HG03575 (cell line): ENCODE results near the gene NELFA.
"Not testable (repeated sequence)": the region's sequence is repeated elsewhere in the genome, so short reads cannot be mapped to it uniquely, and the experiment has no call there.

Source experiments
- ATAC-seq: cut with Tn5 transposase; IDR thresholded peaks from one replicate; pipeline ENCODE4 v1.9.1; 2021; ENCODE audit not compliant: unreplicated experiment, insufficient number of reproducible peaks, low FRiP score; ENCODE audit errors: extremely low read depth

Gene NELFA

DNA sequence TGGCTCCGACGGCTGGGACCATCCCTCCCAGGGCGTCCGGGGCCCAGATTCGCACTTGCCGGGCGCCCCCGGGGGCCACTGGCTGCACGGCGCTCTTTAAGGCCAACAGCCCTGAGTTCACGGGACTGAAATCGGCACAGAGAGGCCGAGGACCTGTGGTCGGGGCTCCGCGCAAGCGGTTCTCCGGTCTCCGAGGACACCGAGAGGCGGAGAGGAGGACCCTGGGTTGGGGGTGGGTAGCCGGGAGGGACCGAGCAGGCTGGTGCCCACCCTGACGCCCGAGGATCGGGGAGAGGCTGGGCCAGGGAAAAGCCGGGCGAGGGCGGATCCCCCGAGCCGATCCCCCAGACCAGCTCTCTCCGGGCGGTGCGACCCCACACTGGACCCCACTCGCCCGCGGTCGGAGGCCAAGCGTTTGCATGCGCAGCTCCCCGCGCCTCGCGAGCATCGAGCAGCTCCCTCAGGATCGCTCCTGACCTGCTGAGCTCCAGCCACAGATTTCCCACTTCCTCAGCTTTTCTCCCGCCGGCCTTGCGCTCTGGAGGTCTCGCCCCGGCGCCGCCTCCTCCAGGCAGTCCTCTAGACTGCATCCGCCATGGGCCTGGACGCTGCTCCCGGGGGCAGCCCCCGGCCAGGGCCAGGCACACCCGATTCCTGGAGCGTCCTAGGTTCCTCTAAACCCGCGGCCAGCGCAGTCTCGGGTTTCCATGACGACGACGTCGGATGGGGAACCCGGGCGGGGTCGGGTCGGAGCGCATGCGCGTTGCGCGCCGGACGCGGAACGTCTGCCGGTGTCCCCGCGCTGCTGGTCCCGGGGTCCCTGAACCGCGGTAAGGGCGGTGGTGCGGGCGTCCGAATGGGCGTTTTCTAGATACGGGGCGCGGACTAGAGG is 32.7 kb upstream of the NELFA start:
- no peak for ATAC-seq

DNA sequence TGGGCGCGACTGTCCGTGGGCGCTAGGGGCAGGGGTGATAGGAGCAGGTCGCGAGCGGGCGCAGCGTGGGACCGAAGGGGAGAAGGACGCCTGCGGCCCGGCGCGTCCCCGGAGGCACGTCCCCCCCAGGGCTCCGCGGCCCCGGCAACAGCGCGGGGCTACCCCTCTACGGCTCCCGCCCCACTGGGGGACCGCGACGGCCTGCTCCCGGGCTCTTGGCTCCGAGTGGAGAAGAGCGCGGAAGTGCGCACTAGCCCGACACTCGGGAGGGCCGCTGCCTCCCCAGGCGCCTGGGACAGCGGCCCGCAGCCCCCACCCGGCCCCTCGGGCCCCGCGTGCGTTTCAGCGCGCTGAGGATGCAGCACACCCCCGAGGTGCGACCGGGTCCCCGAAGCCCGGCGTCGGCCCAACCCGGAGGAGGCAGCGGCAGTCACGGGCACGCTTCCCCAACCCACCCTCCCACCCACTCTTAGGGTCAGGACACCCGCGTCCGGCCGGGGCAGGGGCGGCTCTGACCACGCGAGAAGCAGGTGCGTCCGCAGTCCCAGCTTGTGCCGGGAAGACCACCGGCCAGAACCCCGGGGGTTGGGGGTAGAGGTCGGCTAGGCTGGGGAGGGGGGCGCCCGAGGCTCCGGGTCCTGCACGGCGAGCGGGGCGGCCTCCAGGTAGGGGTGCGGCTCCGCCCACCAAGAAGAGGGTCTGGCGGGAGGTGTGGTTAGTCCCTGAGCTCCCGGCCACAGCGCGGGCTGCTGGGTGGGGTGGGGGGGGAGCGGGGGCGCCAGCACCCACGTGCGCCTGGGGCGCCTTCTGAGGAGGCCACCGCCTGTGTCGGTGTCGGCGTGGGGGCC is 31.8 kb upstream of the NELFA start:
- ATAC-seq: no peak

- no peak for ATAC-seq
Measured at GRCh38 chr4:2036866-2037265, 28.1 kb upstream of the NELFA start.

- no peak for ATAC-seq
Measured at GRCh38 chr4:2036327-2036726, 27.6 kb upstream of the NELFA start.

- ATAC-seq: not testable (repeated sequence)
Measured at GRCh38 chr4:2031161-2031560, 22.4 kb upstream of the NELFA start.

GRCh38 chr4:2027120-2027519 is 18.3 kb upstream of the NELFA start:
- not testable (repeated sequence) for ATAC-seq

- no peak for ATAC-seq
Measured at GRCh38 chr4:2025817-2026216, 17.0 kb upstream of the NELFA start.

DNA sequence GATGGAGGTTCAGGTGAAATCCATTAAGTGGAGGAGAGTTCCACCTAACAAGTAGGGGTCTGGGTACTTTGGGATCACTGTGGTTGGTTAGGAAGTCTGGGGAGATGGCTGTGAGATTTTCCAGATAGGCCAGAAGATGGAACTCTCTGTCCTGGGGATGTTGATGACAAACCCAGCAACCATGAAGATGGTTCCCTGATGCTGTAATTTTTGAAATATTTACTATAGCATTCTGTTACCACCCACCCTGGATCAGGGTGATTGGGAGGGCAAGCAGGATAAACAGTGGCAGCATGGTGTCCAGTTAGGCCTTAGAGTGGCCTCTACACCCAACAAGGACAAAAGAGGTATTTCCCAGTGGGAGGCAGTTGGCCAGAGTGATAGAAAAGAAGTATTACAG is 15.9 kb upstream of the NELFA start:
- no peak for ATAC-seq

DNA sequence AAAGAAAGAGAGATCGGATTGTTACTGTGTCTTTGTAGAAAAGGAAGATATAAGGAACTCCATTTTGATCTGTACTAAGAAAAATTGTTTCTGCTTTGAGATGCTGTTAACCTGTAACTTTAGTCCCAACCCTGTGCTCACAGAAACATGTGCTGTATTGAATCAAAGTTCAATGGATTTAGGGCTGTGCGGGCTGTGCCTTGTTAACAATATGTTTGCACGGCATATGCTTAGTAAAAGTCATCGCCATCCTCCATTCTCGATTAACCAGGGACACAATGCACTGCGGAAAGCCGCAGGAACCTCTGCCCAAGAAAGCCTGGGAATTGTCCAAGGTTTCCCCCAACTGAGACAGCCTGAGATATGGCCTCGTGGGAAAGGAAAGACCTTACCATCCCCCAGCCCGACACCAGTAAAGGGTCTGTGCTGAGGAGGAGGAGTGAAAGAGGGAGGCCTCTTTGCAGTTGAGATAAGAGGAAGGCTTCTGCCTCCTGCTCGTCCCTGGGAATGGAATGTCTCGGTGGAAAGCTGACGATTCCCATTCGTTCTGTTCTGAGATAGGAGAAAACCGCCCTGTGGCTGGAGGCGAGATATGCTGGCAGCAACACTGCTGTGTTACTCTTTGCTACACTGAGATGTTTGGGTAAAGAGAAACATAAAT is 12.7 kb upstream of the NELFA start:
- ATAC-seq: not testable (repeated sequence)

GRCh38 chr4:2015008-2015407 is 6.2 kb upstream of the NELFA start:
- no peak for ATAC-seq

DNA sequence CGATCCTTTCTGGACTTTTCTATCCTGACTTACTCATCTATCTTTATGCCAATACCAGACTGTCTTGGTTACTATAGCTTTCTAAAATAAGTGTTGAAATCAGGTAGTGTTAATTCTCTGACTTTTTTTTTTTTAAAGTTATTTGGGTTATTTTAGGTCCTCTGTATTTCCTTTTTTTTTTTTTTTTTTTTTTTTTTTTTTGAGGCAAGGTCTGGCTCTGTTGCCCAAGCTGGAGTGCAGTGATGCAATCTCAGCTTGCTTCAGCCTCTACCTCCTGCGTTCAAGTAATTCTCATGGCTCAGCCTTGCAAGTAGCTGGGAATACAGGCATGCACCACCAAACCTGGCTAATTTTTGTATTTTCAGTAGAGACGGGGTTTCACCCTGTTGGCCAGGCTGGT is 2.8 kb upstream of the NELFA start:
- ATAC-seq: no peak

GRCh38 chr4:2009651-2010233 is 968 bp upstream of the NELFA start:
- peak; percentile 12 for ATAC-seq

GRCh38 chr4:2008671-2008920 is 178 bp downstream of the NELFA start:
- ATAC-seq: no peak

GRCh38 chr4:2007804-2008670 is 737 bp downstream of the NELFA start:
- no peak for ATAC-seq

DNA sequence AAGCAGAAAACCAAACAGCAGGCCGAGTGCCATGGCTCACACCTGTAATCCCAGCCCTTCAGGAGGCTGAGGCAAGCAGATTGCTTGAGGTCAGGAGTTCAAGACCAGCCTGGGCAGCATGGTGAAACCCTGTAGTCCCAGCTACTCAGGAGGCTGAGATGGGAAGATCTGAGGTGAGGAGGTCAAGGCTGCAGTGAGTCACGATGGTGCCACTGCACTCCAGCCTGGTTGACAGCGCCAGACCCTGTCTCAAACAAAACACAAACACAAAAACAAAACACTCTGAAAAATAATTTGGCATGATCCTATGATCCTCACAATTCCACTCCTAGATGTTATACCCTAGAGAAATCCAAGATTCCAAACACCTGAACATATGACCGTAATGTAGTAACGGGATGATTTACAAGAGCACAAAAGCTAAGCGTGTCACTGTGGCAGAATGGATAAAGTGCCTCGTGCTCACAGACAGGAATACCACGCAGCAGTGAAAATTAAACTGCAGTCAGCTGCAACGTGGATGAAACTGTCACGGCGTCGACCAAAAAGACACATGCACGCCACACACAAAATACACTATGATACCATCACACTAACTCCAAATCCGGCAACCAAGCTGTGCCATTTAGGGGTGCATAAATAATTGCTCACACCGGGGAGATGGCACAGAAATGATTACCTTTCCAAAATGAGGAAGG is 1.7 kb downstream of the NELFA start:
- ATAC-seq: no peak

- ATAC-seq: no peak
Measured at GRCh38 chr4:2006367-2006766, 2.4 kb downstream of the NELFA start.

- not testable (repeated sequence) for ATAC-seq
Measured at GRCh38 chr4:2003361-2003760, 5.4 kb downstream of the NELFA start.

DNA sequence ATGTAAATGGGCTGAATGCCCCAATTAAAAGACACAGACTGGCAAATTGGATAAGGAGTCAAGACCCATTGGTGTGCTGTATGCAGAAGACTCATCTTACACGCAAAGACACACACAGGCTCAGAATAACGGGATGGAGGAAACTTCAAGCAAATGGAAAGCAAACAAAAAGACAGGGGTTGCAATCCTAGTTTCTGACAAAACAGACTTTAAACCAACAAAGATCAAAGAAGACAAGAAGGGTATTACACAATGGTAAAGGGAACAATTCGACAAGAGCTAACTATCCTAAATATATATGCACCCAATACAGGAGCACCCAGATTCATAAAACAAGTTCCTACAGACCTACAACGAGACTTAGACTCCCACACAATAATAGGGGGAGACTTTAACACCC is 9.5 kb downstream of the NELFA start:
- ATAC-seq: not testable (repeated sequence)
